Nucleus accumbens (tissue), 56 donors: ENCODE data around the gene RANBP3.

Experiments used
- DNase-seq, 56 donors: peaks; one replicate each; lab custom pipeline; 2025; lab: John Stamatoyannopoulos, UW

RANBP3 gene

GRCh38 chr19:5953030-5953589 is 24.8 kb downstream of the RANBP3 start:
- no peak for DNase-seq

GRCh38 chr19:5952193-5953029 is 25.5 kb downstream of the RANBP3 start:
- DNase-seq, result no peak

- DNase-seq, result peak in 14 of 56 donors; percentile 7 to 49 (median 24)
These were observed 26.5 kb downstream of the RANBP3 start for GRCh38 chr19:5951338-5951861.

- no peak for DNase-seq
These were observed 27.2 kb downstream of the RANBP3 start for GRCh38 chr19:5950741-5951140.

- DNase-seq, result peak in 5 of 56 donors; percentile 6 to 42 (median 16)
These were observed 28.1 kb downstream of the RANBP3 start for GRCh38 chr19:5949792-5950305.

- peak in 5 of 56 donors; percentile 12 to 33 (median 18) for DNase-seq
These were observed 29.0 kb downstream of the RANBP3 start for GRCh38 chr19:5948752-5949564.

GRCh38 chr19:5947435-5947834 is 30.5 kb downstream of the RANBP3 start:
- peak in 54 of 56 donors; percentile 20 to 85 (median 68) for DNase-seq

- no peak for DNase-seq
These were observed 34.3 kb downstream of the RANBP3 start for GRCh38 chr19:5943623-5944022.

GRCh38 chr19:5943045-5943444 is 34.9 kb downstream of the RANBP3 start:
- no peak for DNase-seq

GRCh38 chr19:5941673-5942072 is 36.3 kb downstream of the RANBP3 start:
- no peak for DNase-seq

GRCh38 chr19:5940260-5941208 is 37.4 kb downstream of the RANBP3 start:
- DNase-seq, result no peak

- no peak for DNase-seq
These were observed 40.4 kb downstream of the RANBP3 start for GRCh38 chr19:5937550-5937949.

GRCh38 chr19:5936292-5936592 is 41.7 kb downstream of the RANBP3 start:
- DNase-seq, result no peak

- no peak for DNase-seq
These were observed 42.3 kb downstream of the RANBP3 start for GRCh38 chr19:5935473-5936291.

- no peak for DNase-seq
These were observed 43.0 kb downstream of the RANBP3 start for GRCh38 chr19:5934774-5935472.

- no peak for DNase-seq
These were observed 43.9 kb downstream of the RANBP3 start for GRCh38 chr19:5934069-5934401.

GRCh38 chr19:5933391-5934068 is 44.4 kb downstream of the RANBP3 start:
- DNase-seq, result no peak
